ENCODE measurements around the gene ACOXL. TPM values are rescaled to one million over a fixed set of nuclear protein-coding genes. Genes with fewer than 3 reads are reported as not detected.
A peak's percentile ranks its signal among the peaks of the same experiment; 100 is the strongest.

Gene ACOXL
- total RNA-seq, 1 experiment from 2014 or later, result not detected

- no peak for DNase-seq (ENCODE audit: low spot score)
Observed at GRCh38 chr2:111007757-111008688, 275.6 kb downstream of the ACOXL start.

- DNase-seq (ENCODE audit: low spot score), result no peak
Observed at GRCh38 chr2:111011218-111011617, 278.8 kb downstream of the ACOXL start.

- DNase-seq (ENCODE audit: low spot score), result no peak
Observed at GRCh38 chr2:111015283-111015995, 283.1 kb downstream of the ACOXL start.

DNA sequence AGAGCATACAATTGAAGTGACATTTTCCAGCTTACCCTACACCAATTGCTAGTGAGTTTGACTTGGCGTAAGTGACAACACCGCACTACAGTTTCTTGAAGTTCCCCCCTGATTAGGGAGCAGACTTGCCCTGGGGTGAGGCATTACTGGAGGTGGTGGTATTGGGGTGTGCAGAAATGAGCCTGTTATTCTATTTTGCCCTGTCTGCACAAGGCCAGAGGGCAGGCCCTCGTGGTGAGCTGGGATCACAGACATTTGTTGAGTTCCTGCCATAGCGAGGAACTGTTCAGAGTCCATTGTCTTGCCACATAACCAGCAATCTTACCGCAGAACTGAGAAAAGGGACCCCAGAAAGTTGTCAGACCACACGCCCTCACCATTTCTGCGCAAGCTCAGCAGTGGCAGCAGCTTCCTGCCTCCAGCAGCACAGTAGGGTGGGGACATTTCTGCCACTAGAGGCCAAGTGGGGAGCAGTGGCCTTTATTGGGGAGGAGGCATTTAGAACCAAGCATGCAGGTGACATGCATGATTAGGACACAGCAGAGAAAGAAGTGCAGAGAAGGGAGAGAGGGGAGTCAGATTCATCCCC, 284.8 kb downstream of the ACOXL start:
- no peak for DNase-seq (ENCODE audit: low spot score)

DNA sequence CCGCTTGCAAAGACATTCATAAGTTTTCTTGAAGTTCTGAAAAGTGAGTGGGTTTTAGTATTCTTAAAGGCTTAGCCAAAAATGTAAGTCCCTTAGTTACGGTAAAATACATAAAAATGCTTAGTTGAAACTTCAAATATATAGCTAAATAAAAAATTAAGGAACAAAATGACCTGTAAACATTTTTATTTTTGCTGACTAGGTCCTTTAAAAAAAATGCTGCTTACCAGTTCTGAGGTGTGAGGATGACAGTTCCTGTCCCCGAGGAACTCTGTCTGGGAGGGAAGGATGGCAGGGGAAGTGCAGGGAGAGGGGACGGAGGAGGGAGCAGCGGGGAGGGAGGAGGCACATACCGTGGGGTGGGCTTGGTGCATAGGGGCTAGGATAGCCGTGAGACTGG, 285.5 kb downstream of the ACOXL start:
- DNase-seq (ENCODE audit: low spot score), result no peak

DNA sequence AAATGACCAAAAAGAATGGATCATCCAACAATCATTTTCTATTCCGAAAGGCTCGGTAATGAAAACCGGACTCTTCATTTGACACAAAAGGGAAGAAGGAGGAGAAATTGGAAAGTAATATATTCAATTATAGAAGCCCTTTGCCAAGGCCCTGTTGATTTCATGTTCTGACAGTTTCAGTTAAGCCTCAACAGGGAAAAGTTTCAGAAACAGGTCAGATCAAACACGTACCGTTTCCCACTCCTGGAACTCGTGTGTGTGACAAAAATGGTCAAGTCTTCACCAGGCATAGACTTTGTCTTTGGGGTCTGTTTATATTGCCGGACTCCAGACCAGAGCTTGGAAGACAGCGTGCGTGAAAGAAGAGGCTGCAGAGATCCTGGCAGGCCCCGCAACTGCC, 287.0 kb downstream of the ACOXL start:
- no peak for DNase-seq (ENCODE audit: low spot score)

- no peak for DNase-seq (ENCODE audit: low spot score)
Observed at GRCh38 chr2:111022633-111023032, 290.3 kb downstream of the ACOXL start.

DNA sequence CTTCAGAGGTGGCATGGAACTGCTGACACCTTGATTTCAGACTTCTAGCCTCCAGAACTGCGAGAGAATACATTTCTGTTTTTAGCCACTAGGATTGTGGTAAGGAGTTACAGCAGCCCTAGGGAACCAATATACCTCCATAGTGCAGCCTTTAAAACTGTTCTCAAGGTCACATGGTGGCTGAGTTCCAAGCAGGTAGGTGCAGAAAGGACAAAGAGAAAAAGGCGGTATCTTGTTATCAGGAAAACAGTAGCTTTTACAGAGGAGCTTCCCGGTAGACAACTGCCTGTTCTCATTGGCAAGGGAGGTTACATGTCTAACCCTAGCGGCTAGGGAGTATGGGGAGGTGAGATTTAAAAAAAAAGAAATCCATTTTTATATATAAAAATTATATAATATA, 292.1 kb downstream of the ACOXL start:
- no peak for DNase-seq (ENCODE audit: low spot score)

- DNase-seq (ENCODE audit: low spot score), result no peak
Observed at GRCh38 chr2:111025288-111025687, 292.9 kb downstream of the ACOXL start.

DNA sequence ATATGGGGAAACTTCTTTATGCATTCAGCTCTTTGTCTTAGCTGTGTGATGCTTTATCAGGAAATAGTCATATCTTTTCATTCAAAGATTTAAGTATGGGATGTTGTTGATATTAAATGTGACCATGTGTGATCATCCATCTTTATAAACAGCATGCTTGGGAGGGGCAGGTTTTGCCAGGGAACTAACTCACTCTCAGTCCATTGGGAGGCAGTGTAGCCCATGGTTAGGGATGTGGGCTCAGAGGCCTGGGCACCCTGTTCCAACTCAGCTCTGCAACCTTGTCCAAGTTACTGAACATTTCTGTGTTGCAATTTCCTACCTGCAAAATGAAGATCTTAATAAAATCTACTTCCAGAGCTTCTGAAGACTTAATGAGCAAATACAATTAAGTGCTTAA, 296.3 kb downstream of the ACOXL start:
- no peak for DNase-seq (ENCODE audit: low spot score)

DNA sequence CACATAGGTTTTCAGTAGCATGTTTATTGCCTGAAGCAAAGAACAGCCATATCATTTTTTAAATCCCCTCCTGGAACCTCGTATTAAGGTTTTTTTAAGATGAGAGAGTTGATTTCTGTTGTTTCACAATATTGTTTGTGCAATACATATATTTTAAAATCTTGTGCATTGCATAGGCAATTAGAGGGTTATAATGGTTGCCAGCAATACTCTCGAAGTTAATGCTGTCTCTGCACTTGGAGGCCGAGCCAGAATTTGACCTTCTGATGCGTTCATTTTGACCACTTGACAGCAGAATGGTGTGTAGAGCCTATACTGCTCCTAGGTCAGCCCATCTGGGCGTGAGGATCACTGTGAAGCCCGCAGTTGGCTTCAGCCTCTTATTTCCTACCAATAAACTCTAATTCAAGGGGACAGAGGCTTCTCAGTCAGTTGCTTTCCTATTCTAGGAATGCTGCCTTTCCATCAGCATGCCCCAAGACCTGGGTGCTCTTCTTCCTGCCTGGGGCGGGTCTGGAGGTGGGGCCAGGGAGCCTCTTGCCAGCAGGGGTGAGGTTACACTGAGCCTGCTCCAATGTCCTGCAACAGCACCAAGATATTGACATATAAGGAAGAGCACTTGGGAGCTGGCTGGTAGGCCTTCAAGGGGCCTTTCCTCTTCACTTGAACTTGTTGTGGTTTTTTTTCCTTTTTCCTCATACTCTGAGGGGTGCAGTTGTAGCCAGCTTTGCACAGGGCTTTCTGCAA, 297.0 kb downstream of the ACOXL start:
- no peak for DNase-seq (ENCODE audit: low spot score)

DNA sequence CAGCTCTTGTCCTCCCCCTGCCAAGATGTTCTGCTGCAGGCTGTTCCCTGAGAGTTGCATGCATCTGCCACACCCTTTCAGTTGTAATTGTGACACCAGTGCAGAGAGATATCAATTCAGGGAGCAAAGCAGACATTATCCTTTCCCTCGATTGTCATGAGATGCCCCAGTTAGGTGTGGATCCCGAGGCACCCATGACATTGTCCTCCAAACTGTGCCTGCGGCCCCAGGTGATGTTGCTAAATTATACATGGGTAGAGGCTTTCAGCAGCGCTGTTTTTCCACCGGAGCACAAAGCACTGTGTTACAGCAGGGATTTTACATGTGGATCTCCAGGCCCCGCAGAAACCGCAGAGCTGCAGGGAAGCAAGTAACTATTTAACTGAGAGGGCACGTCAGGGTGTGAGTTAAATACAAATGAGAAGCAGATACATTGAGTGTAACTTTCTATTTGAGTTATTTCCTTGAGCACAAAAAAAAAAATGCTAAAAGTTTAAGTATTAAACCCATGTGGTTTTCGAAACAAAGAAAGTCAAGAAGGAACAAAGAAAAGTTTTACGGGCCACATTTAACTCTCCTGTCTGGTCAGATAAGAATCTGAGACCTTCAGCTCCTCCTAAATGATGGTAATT, 298.0 kb downstream of the ACOXL start:
- no peak for DNase-seq (ENCODE audit: low spot score)

DNA sequence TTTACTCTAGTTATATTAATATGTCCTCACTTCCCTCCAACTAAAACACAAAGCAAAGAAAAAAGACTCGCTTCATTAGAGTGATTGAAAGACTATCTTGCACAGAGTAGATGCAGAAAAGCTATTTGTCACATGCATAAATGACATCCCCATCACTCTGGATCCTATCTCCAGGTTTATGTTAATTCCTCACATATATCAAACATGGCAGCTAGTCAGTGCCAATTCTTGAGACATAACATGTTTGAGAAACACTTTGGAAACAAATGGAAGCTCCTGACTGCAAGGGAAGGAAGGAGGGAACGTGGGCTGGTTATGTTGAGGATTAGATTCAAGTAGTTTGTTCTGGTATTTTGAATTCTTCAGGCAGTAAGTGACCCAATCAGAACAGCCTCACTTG, 298.6 kb downstream of the ACOXL start:
- no peak for DNase-seq (ENCODE audit: low spot score)

GRCh38 chr2:111031546-111032478, 299.4 kb downstream of the ACOXL start:
- no peak for DNase-seq (ENCODE audit: low spot score)

- peak; percentile 62 for DNase-seq (ENCODE audit: low spot score)
Observed at GRCh38 chr2:111032721-111033429, 300.5 kb downstream of the ACOXL start.

GRCh38 chr2:111034146-111034545, 301.8 kb downstream of the ACOXL start:
- no peak for DNase-seq (ENCODE audit: low spot score)

- DNase-seq (ENCODE audit: low spot score), result no peak
Observed at GRCh38 chr2:111034606-111035005, 302.2 kb downstream of the ACOXL start.

- no peak for DNase-seq (ENCODE audit: low spot score)
Observed at GRCh38 chr2:111035830-111036441, 303.6 kb downstream of the ACOXL start.

DNA sequence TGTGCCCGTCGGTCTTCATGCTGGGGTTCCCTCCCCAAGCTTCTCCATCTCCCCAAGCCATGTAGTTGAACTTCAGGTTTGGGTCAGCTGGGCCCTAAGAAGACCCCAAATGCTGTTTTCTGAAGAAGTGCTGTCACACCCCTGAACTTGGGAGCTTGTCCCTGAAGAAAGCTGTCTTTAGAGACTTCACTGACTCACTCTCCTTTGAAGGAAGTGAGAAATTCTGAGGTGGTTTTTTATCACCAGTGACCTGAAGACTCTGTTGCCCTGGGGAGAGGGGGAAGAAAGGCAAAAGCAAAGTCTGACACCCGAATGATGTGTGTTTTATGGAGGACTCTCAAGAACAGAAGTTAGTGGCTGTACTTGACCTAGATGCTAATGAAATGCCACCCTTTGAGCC, 304.8 kb downstream of the ACOXL start:
- no peak for DNase-seq (ENCODE audit: low spot score)

Data from A172 (cell line).